ENCODE data around the gene ZNF467. TPM values are rescaled to one million over a fixed set of nuclear protein-coding genes. Genes with fewer than 3 reads are reported as not detected.

ZNF467 gene
- total RNA-seq, 1 donor from 2014 or later: 2.5 TPM

- DNase-seq (ENCODE audit: low read depth): no peak
These were observed 22.2 kb downstream of the ZNF467 start for GRCh38 chr7:149751043-149751775.

- DNase-seq (ENCODE audit: low read depth): peak; percentile 72
These were observed 23.1 kb downstream of the ZNF467 start for GRCh38 chr7:149750122-149750845.

DNA sequence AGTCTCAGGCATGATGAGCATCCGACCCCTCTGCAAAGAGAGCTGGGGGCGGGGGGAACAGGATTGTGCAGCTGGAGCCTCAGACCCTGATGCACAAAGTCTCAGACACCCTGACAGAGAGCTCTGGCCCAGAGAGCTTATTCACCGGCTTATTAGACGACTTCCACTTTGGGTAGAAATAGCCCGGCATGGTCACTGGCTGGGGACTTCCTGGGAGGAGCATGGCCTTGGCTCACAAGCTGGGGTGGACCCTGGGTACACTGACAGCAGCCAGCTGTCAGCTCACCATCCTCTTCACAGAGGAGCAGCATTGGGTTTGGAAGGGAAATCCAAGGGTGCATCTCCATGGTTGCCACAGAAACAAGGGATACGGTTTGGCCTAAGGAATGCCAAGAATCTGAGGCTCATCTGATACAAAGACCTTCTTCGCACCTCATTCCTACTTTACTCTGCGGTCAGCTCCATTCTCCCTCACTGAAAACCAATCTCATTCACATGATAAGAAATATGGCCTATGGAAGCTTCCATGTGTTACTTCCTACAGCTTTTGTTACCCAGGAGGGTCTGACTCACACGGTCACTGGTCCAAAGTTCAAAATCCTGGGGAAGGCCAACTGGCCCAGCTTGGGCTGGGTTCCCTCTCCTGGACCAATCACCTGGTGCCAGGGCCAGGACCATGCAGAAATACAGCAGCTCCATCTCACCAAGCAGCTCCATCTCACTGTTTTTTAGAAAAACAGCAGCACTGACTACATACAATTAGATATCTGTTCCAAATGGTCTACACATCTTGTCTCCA, 25.1 kb downstream of the ZNF467 start:
- no peak for DNase-seq (ENCODE audit: low read depth)

- DNase-seq (ENCODE audit: low read depth): no peak
These were observed 29.7 kb downstream of the ZNF467 start for GRCh38 chr7:149743476-149744255.

DNA sequence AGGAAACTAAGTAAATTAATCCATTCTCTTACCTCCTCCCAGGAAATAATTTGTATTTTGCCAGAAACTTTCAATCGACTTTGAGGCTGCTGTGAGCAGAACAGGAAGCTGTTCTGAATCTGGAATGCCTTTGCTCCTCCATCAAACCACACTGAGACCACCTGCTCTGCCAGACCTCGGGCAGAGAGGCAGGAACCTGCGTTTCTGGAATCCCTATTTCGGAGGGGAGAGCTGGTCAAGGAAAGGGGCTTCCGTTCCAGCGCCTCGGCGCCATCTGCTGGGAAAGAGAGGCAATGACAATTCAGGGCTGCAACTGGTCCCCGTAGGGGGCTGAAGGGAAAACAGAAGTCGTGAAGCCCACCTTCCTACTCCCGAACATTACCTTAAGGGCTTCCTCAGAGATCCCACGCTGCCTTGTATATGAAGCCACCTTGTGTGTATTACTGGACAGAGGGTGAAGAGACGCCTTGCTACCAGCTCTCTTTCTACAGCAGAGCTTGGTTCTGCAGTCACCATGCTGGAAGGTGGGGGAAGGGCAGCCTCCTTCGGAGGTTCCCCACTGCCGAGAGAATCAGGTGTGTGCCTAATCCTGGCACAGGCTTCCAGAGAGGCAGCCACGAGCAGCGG, 31.2 kb downstream of the ZNF467 start:
- DNase-seq (ENCODE audit: low read depth): peak; percentile 82

DNA sequence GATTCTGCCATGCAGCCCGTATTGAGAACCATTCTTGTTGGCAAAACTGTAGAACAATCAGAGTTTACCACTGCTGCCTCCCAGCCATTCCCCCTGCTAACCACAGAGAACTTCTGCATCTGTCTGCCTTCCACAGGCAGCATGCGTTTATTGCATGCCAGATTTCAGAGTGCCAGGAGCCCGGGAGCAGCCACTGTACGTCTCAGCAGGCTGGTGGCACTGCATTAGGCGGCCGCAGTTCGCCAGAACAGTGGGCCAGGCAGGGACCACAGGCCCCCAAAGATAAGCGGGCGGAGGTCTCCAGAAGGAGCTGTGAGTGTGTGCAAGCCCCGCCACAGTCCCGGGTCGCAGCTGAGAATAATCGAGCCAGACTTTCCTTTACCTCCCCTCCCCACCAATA, 31.8 kb downstream of the ZNF467 start:
- DNase-seq (ENCODE audit: low read depth): peak; percentile 78

DNA sequence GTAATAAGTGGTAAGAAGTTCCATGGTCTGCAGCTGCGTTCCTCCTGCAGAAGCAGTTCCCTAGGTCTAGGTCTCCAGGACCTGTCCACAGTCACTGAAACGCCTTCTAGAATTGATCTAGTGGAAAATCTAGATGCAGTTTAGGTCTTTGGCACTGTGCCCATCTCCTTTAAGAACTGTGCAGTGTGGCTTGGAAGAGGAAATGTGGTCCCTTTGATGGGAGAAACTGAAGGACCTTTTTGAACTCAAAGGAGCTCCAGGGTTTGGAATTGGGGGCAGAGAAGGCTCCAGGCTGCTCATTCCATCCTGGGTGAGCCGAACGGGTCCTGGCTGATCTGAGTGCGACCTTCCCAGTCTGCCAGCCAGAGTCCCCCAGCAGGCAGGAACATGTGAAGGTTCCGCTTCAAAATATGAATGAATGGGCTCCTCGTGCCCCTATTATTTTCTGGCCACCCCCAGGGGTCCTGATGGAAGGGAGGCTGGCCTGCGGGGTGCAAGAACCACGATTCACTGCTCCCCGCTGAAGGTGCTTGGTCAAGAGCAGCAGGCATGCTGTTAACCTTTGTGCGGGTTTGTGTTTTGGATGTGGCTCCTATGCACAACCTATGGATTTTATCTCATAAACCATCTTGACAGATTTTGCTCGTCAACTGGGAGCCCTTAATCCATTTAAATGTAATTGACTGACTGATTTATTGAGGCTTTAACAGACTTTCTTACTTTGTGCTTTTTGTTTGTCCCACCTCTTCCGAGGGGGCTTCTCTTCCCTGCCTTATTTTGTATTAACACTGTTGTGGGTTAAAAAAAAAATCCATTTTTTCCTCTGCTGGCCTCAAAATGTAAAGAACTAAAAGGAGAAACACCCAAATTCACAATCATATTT, 36.7 kb downstream of the ZNF467 start:
- DNase-seq (ENCODE audit: low read depth): no peak

GRCh38 chr7:149735779-149736477, 37.5 kb downstream of the ZNF467 start:
- DNase-seq (ENCODE audit: low read depth): no peak

GRCh38 chr7:149735181-149735602, 38.2 kb downstream of the ZNF467 start:
- DNase-seq (ENCODE audit: low read depth): no peak

GRCh38 chr7:149734791-149735075, 38.7 kb downstream of the ZNF467 start:
- no peak for DNase-seq (ENCODE audit: low read depth)

DNA sequence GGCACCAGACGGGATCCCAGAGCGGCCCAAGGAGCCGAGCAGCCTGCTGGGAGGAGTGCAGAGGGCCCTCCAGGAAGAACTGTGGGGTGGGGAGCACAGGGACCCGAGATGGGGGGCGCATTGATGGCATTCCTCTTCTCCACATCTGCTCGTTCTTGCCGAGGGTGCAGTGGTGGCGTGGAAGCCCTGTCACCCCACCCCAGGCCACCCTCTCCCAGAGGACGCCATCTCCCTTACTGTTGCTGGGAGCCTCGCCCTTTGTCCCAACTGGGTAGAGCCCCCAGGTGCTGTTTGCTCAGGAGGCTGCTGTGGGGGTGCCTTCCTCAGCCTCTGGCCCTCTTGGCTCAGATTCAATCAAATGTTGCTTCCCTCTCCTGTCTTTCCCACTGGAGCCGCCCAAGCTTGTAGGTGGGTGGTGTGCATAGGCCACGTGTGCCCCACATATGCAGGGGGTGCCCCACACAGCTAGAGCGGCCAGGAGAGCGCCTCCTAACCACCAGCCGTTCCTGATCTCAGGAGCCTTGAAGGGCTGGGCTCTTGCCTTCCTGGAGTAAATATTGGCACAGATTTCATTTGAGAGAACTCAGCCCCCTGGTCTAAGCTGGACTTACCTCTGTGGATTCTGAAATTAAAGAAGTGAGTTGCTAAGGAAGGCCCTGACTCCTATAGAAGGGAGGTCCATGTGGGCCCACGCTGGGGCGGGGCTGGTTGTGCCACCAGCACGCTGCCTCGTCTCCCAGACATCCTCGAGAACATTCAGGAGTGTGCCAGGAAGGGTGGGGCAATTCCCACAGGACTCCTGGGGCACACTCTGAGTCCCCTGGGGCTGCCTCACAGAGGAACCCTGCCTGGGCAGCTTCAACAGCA, 39.2 kb downstream of the ZNF467 start:
- no peak for DNase-seq (ENCODE audit: low read depth)

DNA sequence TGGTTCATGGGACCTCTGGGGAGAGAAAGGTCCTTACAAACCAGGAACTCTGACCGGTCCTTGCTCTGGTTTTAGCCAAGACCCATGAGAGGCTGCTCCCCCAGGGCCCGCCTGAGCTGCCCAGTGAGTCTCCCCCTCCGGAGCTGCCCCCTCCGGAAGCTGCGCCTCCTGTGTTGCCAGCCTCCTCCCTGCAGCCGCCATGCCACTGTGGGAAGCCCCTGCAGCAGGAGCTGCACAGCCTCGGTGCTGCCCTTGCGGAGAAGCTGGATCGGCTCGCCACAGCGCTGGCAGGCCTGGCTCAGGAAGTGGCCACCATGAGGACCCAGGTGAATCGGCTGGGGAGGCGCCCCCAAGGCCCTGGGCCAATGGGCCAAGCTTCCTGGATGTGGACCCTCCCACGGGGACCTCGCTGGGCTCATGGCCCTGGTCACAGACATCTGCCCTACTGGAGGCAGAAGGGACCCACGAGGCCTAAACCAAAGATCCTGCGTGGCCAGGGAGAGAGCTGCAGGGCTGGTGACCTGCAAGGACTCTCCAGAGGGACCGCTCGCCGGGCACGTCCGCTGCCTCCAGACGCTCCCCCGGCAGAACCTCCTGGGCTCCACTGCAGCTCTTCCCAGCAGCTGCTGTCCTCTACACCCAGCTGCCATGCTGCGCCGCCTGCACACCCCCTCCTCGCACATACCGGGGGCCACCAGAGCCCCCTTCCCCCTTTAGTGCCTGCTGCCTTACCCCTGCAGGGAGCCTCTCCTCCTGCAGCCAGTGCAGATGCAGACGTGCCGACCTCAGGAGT, 40.1 kb downstream of the ZNF467 start:
- no peak for DNase-seq (ENCODE audit: low read depth)

- no peak for DNase-seq (ENCODE audit: low read depth)
These were observed 40.8 kb downstream of the ZNF467 start for GRCh38 chr7:149732611-149733010.

DNA sequence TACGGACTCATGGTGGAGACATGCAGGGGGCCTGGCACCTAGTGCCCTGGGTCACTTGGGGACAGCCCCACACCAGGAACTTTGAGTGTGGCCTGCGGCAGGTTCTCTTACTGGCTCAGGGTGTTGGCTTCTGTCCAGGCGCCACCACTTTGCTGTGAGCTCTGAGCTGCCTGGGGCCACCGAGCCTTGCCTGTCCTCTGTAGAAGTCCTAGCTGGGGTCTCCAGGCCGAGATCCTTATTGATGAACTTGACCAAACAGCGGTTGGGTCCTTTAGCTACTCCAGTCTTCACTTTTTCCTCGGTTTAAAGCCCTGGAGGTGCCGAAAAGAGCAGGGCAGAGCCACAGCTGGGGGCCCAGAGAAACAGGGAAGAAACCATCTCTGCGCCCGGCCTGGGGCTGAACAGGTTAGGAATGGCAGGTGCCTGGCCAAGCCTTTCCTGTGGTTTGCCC, 41.3 kb downstream of the ZNF467 start:
- DNase-seq (ENCODE audit: low read depth): no peak

DNA sequence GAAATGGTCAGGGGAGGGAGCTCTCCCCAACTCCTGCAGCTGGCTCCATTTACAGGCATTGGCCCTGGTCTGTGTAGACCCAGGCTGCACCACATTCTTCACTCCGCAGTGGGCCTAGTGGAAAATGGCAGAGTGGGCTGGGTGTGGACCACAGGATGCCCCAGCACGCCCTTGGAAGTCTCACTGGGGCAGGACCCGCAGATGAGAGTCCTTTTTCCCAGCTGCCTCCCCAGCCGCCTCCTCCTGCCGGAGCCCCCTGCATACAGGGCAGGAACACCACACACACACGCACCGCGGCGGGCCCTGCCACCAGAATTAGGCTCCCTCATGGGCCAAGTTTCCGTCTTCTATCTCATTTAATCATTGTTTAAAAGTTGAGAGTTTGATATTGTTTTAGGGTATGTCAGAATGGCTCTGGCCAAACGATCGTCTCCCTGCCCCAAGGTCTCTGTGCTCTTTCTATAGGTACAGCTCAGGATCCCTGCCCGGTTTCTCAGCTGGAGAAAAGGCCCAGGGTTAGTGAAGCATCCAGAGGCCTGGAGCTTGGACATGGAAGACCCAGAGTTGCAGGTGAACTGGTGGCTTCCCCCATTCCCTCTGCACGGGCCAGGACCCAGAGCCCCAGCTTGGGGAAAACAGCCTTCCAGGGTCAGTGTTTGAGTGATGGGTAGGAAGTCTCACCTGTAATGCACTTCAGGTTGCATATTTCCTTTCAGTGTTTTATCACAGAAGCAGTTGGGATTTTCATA, 42.0 kb downstream of the ZNF467 start:
- DNase-seq (ENCODE audit: low read depth): no peak

DNA sequence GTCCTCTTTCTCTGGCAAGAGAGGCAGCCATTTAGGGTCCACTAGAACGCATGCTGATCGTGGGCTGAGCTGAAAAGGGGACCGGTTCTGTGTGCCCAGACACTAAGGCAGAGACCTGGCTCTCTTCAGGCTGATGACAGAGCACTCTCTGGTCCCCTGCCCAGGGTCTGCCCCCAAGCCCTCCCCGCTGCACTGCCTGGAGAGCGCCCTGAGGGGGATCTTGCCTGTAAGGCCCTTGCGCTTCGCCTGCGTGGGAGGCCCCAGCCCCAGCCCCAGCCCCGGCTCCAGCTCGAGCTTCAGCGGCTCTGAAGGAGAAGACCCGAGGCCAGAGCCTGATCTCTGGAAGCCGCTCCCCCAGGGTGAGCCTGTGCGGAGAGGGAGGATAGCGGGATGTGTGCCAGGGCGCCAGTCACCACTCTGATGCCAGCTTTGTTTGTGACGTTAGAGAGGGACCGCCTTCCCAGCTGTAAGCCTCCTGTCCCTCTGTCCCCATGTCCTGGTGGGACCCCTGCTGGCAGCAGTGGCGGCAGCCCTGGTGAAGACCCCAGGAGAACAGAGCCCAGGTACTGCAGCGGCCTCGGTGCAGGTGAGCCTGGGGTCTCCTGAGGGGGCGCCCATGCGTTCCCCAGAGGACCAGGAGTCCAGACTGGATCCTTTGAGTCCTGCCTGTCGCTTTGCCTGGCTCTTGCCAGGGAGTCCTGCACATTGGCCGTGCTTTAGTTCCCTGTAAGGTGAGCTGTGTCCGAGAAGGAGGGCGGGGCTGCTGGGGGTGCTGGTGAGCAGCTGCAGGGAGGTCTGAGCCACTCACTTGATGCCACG, 43.2 kb downstream of the ZNF467 start:
- no peak for DNase-seq (ENCODE audit: low read depth)

All from myocyte (in vitro differentiated cells).